SK-N-MC (cell line): ENCODE results near the gene IFITM2.
"Not testable (repeated sequence)": the region's sequence is repeated elsewhere in the genome, so short reads cannot be mapped to it uniquely, and the experiment has no call there.

Experiments used
- EZH2 ChIP-seq: fragments of 200-600 bp; sonication (generic); IDR thresholded peaks from one replicate; pipeline ENCODE4 v1.6.1; 2017; ENCODE audit warnings: antibody characterized with exemption
- POLR2AphosphoS5 ChIP-seq: IDR thresholded peaks from 2 replicates; pipeline ENCODE4 v1.6.1; 2012; ENCODE audit warnings: mild to moderate bottlenecking, low read depth, low read length, borderline replicate concordance

DNA sequence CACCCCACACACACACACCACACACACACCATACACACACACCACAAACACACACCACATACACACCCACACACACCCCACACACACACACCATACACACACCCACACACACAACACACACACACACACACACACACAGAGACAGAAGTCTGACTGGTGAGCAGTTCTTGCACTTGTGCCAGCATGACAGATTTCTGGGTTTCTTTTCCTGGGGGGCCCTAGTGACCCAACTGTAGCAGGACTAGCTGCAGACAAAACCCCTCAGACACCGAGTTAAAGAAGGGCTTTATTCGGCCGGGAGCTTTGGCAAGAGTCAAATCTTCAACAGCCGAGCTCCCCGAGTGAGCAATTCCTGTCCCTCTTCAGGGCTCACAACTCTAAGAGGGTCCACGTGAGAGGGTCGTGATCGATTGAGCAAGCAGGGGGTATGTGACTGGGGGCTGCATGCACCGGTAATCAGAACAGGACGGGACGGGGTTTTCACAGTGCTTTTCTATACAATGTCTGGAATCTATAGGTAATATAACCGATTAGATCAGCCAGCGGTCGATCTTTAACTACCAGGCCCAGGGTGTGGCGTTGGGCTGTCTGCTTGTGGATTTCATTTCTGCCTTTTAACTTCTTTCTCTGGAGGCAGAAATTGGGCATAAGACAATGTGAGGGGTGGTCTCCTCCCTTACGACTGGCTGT lies 42.6 kb downstream of the IFITM2 start:
- not testable (repeated sequence) for TF ChIP-seq POLR2AphosphoS5, EZH2
